IMR-90 (cell line): ENCODE results near the gene RLIM. TPM values are rescaled to one million over a fixed set of nuclear protein-coding genes. Genes with fewer than 3 reads are reported as not detected.
A peak's percentile ranks its signal among the peaks of the same experiment; 100 is the strongest.

Experiments
- CEBPB ChIP-seq: IDR thresholded peaks from 2 replicates; pipeline ENCODE4 v1.6.1; 2012; ENCODE audit warnings: low read depth, low read length, improper control_type of control experiment
- CHD1 ChIP-seq: IDR thresholded peaks from 2 replicates; pipeline ENCODE4 v1.6.1; 2012; ENCODE audit warnings: low read depth, low read length, improper control_type of control experiment
- FOS ChIP-seq: fragments of 150-350 bp; IDR thresholded peaks from 2 replicates; pipeline ENCODE4 v1.6.1; 2016; ENCODE audit warnings: low read depth, low read length
- MAFK ChIP-seq: IDR thresholded peaks from 2 replicates; pipeline ENCODE4 v1.6.1; 2012; ENCODE audit warnings: low read depth, low read length, improper control_type of control experiment
- MAZ ChIP-seq: IDR thresholded peaks from 2 replicates; pipeline ENCODE4 v1.6.1; 2012; ENCODE audit warnings: low read depth, mild to moderate bottlenecking, low read length, improper control_type of control experiment, moderate library complexity, borderline replicate concordance
- RAD21 ChIP-seq: IDR thresholded peaks from 2 replicates; pipeline ENCODE4 v1.6.1; 2012; ENCODE audit warnings: low read length, improper control_type of control experiment
- polyA plus RNA-seq, 3 experiments: library from polyadenylated mRNA; depleted of rRNA; stranded (reverse); fragments of >200 nt; gene quantifications; 2 replicates each; pipeline ENCODE4 v1.2.3, GENCODE V29; 2012; ENCODE audit warnings: low replicate concordance in 1 of 3
- total RNA-seq: library from RNA; depleted of rRNA; stranded (reverse); fragments of >200 nt; gene quantifications from 2 replicates; pipeline ENCODE4 v1.2.3, GENCODE V29; 2012
- TF ChIP-seq, protein P1 (sequence below): fragments of 150-350 bp; IDR thresholded peaks from 2 replicates; pipeline ENCODE4 v1.6.1; 2017; ENCODE audit warnings: mild to moderate bottlenecking, antibody characterized with exemption, low read length, low read depth

Gene RLIM
- total and polyA plus RNA-seq, 2 of the 4 experiments (the other 2 are of a cell fraction) = 9.4 to 77.4 TPM

DNA sequence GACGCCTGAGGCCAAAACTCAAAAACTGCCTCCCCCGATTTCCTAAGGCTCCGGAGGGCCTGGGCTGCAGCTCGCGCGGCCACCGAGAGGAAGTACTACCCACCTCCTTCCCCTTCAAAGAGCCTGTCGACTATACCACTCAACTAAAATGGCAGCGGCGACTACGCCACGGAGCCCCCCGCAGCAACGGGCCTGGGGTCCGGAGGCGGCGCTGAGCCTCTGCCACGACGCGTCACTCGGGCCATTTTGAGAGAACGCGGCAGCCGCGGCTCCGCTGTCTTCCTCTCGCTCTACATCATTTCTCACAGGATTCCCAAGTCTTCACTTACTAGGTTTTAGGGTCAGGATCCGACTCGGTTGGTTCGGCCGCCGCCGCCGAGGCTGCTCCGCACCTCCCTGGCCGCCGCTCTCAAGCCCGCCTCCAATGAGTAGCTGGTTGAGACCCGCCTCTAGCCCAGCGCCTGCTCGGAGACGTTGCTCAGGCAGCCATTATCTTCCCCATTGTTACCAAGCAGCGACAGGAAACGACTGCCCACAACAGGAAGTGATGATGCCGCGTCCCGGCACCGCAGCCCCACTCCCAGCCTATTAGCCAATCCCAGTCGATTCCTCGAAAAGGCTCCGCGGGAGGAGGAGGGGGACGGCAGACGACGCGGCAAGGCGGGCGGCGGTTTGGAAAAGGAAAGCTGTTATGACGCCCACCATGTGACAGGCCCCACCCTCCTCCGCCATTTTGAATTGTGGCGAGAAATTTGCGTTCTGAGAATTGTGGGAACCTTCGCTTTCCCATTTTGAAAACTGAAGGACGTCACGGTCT is at the start of gene RLIM (continued):
- TF ChIP-seq, protein P1, sequence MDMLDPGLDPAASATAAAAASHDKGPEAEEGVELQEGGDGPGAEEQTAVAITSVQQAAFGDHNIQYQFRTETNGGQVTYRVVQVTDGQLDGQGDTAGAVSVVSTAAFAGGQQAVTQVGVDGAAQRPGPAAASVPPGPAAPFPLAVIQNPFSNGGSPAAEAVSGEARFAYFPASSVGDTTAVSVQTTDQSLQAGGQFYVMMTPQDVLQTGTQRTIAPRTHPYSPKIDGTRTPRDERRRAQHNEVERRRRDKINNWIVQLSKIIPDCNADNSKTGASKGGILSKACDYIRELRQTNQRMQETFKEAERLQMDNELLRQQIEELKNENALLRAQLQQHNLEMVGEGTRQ = peak; percentile 83
- TF ChIP-seq MAFK (no peak), FOS (no peak), CEBPB (peak; percentile 66), MAZ (peak; percentile 56; the same call in 1 of the 2 replicates), CHD1 (peak; percentile 22; the same call in 1 of the 2 replicates), RAD21 (no peak)
